Skeletal muscle satellite cell (primary cell): ENCODE results near the gene FOXF1.

Source experiments
- H3K27me3 ChIP-seq: 2 replicates; pipeline ENCODE4 v1.7.0; 2013; ENCODE audit warnings: low read length; ENCODE audit not compliant: control insufficient read depth, insufficient read depth
- H3K36me3 ChIP-seq: 2 replicates; pipeline ENCODE4 v1.7.0; 2013; ENCODE audit warnings: mild to moderate bottlenecking, control low read depth, low read length; ENCODE audit not compliant: insufficient read depth
- H3K4me1 ChIP-seq: 2 replicates; pipeline ENCODE4 v1.7.0; 2013; ENCODE audit warnings: low read length; ENCODE audit not compliant: control insufficient read depth, insufficient read depth
- H3K4me2 ChIP-seq: 2 replicates; pipeline ENCODE4 v1.7.0; 2013; ENCODE audit warnings: mild to moderate bottlenecking, low read length
- H3K4me3 ChIP-seq: 2 replicates; pipeline ENCODE4 v1.7.0; 2013; ENCODE audit warnings: low read length
- H3K9ac ChIP-seq: 2 replicates; pipeline ENCODE4 v1.7.0; 2013; ENCODE audit warnings: mild to moderate bottlenecking, low read depth, low read length, moderate library complexity
- H3K9me3 ChIP-seq: replicated peaks from 2 replicates; pipeline ENCODE4 v1.7.0; 2013; ENCODE audit warnings: mild to moderate bottlenecking, control low read depth, low read length

Gene FOXF1

DNA sequence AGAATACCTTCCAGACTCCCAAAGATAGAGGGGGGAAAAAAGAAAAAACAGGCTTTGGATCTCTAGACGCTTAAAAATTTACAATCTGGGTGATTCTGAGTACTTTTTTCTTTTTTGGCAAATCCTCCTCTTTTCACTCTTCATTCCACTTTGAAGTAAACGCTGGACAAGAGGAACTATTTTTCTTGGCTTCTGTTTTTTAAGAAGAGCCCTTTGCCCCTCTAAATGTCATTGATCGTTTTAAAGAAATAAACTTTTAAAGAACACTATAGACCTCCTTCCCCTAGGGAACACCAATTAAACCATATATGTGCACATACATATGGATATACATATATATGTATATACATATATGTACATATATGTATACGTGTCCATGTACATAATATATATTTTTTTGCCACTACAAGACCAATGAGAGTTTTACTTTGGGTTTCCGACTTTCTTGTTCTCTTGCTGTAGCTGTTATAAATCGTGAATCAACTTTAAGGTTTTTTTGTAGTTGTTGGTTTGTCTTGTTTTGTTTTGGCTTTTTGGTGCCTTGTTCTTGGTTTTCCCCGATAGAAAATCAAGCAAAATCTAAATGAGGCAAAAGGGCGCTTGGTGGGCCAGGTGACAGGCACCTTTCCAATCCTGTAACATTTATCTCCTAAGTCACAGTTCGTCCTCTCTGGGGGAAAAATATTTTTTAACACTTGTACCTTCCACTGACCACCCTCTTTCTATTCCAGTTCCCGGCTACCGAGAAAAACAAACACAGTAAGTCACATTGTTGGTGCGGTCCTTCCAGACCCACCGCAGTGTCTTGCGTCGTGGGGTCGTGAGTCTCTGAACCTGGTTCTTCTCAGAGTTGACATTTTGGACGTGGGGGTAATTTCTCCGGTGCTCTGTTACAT lies 4.4 kb downstream of the FOXF1 start:
- Histone ChIP-seq H3K27me3 (peaks cover 94% of the 10 kb centered on the region), H3K36me3 (no peaks in the 10 kb centered on the region), H3K4me1 (peaks cover 4% of the 10 kb centered on the region), H3K9ac (no peak overlapping the region), H3K4me3 (no peak overlapping the region), H3K4me2 (no peak overlapping the region), H3K9me3 (no peaks in the 10 kb centered on the region)

DNA sequence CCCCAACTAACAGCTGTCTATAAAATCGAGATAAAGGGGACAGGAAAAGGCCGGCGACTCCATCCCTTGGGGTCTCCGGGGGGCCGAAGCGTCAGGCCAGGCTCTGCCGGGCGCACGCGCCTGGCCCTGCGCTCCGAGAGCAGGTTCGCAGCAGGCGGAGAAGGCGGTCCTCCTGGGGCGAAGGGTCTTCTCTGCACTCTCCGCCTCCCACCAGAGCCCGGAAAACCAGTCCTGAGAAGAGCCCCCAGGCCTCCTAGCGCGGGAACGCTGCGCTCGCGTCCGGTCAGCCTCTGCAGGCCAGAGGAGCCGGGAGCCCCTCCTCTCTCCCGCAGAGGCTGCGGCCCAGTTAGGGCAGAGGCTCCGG lies 5.1 kb downstream of the FOXF1 start:
- Histone ChIP-seq H3K4me2 (no peak overlapping the region), H3K9ac (no peak overlapping the region), H3K36me3 (no peaks in the 10 kb centered on the region), H3K9me3 (no peaks in the 10 kb centered on the region), H3K4me1 (no peaks in the 10 kb centered on the region), H3K4me3 (no peak overlapping the region), H3K27me3 (peaks cover 95% of the 10 kb centered on the region)

DNA sequence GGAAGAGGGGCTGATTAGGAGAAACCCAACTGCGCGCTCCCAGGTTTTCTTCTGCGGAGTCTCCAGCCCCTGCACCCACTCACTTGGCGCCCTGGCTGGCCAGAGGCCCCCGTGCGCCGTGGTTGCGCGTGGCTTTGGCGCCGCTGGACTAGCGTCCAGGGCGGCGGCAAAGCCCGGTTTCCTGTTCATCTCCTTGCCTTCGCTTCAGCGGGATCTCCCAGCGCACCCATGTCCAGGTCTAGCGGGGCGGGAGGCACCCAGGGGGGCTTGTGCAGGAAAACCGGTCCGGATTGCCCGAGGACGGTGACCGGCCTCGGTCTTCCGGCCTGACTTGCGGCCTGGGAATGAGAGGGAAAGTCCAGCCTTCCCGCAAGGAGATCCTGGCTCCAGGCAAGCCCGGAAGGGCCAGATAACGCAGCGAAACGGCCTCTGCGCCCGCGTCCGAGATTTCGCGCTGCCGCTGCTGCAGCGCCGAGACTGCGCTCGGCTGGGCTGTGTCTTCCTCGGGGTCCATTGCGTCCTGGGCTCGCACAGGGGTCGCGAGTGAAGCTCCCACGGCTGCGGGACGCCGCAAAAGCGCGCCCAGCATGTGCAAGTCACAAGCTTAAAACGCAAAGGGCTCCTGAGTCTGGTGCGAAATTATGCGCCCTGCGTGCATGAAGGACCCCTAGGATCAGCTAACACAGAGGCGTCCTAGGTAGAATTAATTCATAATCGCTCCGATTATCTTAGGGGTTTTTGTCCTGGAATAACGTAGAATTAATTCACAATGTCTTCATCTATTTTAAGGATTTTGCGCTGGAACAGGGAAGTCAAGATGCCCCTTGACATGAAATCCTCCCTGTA lies 5.7 kb downstream of the FOXF1 start:
- no peaks in the 10 kb centered on the region for H3K36me3 ChIP-seq
- no peak overlapping the region for H3K4me3 ChIP-seq
- H3K4me2 ChIP-seq, result peak overlapping the region; percentile 49
- no peak overlapping the region for H3K9ac ChIP-seq
- H3K27me3 ChIP-seq, result peaks cover 95% of the 10 kb centered on the region
- H3K4me1 ChIP-seq, result no peaks in the 10 kb centered on the region
- H3K9me3 ChIP-seq, result no peaks in the 10 kb centered on the region

DNA sequence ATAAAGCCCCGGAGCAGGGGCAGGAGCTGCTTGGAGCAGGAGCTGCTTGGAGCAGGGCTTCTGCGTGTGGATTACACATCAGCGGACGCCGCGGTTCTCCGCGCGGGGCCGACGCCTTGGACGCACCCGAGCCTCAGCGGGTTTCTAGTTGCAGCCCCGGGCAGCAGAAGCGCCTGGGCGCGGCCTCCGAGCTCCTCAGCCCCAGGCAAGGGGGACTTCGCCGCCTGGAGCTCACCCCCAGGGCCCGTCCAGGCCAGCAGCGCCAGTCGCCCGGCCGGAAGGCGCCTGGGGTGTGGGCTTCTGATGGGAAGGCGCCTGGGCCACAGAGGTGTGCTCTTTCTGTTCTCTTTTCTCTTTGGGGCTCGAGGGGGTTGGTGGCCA lies 6.3 kb downstream of the FOXF1 start:
- H3K27me3 ChIP-seq, result peaks cover 96% of the 10 kb centered on the region
- no peaks in the 10 kb centered on the region for H3K9me3 ChIP-seq
- no peak overlapping the region for H3K4me2 ChIP-seq
- no peaks in the 10 kb centered on the region for H3K4me1 ChIP-seq
- no peak overlapping the region for H3K9ac ChIP-seq
- H3K4me3 ChIP-seq, result no peak overlapping the region
- no peaks in the 10 kb centered on the region for H3K36me3 ChIP-seq

DNA sequence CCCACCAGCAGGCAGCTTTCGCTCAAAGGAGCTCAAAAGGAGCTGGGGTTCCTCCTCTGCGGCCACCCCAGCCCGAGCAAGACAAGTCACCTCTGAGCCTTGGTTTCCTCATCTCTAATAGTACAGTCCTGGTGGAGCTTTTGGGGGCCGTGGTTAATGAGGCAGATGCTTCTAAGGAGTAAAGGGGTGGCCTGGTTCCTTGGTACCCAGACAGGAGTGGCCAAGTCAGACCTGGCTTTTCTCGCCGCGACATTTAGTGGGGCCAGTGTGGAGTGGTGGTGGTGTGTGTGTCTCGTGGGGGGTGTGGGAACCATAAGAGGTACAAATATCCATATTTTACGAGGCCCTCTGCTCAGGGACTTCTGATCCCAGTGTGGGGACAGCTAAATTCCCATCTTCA lies 6.7 kb downstream of the FOXF1 start:
- H3K36me3 ChIP-seq, result no peaks in the 10 kb centered on the region
- H3K9ac ChIP-seq, result no peak overlapping the region
- H3K4me2 ChIP-seq, result no peak overlapping the region
- H3K4me3 ChIP-seq, result no peak overlapping the region
- H3K4me1 ChIP-seq, result no peaks in the 10 kb centered on the region
- peaks cover 95% of the 10 kb centered on the region for H3K27me3 ChIP-seq
- H3K9me3 ChIP-seq, result no peaks in the 10 kb centered on the region

DNA sequence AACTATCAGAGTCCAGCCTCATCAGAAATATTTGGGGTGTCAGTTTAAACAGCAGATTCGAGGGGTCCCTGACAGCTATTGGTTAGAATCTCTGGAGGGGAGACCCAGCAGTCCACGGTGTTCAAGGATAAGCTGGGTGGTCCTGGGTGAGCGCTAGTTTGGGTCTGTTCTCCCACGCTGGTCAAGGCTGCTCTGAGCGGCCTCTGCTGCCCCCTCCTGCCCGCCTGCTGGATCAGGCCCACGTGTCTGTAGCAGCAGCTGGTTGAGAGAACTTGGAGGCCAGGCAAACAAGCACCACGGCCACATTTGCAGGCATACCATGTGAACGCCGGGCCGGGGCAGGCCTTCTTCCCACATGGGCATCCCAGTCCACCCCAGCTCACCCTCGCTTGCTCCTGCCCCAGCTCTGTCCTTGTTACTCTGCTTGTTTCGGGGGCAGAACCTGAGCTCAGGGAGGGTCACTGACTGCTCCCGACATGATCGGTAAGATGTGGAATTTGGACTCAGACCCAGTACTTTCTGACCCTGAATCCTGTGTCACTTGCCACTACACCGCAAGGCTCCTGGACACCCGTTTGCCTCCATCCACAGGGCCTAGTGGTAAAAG lies 7.4 kb downstream of the FOXF1 start:
- Histone ChIP-seq H3K4me1 (peaks cover 3% of the 10 kb centered on the region), H3K4me3 (no peak overlapping the region), H3K4me2 (no peak overlapping the region), H3K9me3 (no peaks in the 10 kb centered on the region), H3K9ac (no peak overlapping the region), H3K27me3 (peaks cover 95% of the 10 kb centered on the region), H3K36me3 (no peaks in the 10 kb centered on the region)

DNA sequence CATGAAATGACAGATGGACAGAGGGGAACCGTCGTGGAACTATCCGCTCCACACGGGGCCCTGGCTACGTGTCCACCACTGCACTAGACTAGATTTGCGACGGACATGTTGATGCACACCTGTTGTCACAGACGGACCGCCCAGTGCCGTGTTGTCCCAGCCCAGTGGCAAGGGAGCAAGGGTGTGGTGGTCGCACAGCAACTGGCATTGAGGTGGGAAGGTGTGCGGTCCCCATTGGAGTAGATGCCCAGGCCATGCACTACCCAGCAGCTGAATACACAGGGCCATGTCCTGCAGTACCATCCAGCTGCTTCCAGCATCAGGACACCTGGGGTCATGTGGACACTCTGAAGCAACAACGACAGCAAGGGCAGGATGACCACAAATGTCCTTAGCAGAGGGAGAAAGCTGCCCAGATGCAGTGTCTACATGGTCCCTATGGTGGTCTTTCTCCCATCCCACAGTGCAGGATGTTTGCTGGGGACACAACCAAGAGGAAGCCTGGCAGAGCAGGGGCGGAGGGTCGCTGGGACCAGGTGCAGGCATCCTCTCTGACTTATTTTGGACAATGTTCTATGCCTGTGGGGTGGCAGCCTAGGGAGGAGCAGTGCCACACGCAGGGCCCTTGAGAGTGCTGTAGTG lies 8.8 kb downstream of the FOXF1 start:
- peaks cover 95% of the 10 kb centered on the region for H3K27me3 ChIP-seq

DNA sequence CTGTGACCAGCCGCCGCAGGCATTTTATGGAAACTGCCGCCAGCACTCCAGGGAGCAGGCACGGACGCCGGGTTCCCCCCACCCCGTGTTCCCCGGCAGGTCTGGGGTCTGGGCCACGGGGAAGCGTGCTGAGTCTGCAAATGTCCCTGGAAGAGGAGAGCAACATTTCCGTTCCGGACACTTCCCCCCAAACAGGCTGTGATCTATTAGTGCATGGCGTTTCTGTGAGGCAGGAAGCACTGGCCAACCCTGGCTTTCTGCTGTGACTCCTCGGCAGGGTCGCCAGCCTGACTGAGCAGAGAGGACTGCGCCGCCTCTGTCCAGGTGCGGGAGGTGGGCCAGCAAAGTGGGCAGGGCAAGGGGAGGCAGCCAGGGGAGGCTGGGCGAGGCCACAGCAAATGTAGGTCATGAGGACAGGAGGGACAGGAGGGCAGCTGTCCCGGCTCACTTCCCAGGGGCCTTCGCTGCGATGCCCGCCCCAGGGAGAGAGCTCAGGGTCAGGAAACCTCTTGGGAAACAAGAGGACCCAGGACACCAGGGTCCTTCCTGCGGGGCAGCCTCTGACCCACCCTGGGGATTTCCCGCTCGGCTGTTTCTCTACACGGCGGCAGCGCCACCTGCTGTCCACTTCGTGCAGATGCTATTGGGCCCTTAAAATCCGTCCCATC lies 9.5 kb downstream of the FOXF1 start:
- peaks cover 5% of the 10 kb centered on the region for H3K4me1 ChIP-seq
- peak overlapping the region; percentile 66 for H3K4me2 ChIP-seq
- peaks cover 92% of the 10 kb centered on the region for H3K27me3 ChIP-seq
- no peaks in the 10 kb centered on the region for H3K36me3 ChIP-seq
- H3K9me3 ChIP-seq, result no peaks in the 10 kb centered on the region
- no peak overlapping the region for H3K9ac ChIP-seq
- H3K4me3 ChIP-seq, result peak overlapping the region; percentile 47

More for the DNA sequence above, 8.8 kb downstream of the FOXF1 start:
- H3K9ac ChIP-seq, result no peak overlapping the region
- no peaks in the 10 kb centered on the region for H3K36me3 ChIP-seq
- no peak overlapping the region for H3K4me3 ChIP-seq
- H3K4me2 ChIP-seq, result no peak overlapping the region
- peaks cover 5% of the 10 kb centered on the region for H3K4me1 ChIP-seq
- no peaks in the 10 kb centered on the region for H3K9me3 ChIP-seq

DNA sequence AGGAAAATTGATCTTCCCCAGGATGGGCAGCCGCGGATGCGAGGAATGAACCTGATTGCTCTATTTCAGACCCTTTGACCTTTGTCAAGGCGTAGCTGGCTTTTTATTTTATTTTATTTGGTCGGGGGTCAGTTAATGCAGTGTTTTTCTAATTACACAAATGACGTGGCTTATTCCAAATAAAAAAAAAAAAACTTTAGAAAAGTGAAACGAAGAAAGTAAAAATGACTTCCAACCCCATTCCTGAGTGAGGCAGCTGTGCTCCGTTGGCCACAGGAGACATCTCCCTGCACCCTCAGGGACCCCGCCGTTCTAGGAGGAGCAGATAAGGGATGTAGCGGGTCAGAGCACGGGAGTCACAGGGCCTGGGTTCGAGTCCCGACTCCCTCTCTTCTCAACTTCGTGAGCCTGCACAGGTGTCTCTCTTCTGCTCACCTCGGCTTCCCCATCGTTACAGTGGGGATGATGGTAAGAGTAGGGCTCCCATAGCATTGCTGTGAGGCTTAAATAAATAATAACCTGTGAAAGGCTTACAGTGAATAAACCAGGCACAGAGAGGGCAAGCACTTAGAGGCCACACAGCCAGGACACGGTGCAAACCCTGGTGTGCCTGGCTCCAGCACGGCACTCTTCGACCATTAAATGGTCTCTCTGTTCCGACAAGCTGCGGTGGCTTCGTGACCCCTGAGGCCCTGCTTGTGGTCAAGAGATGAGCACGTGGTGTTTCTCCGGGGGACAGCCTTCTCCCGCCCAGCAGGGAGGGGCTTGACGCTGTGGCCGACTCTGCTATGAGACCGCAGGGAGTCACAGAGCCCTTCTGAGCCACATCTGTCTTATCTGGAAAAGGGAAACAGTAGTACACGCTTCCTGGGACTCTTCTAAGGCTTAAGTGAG lies 10.2 kb downstream of the FOXF1 start:
- Histone ChIP-seq H3K4me2 (peak overlapping the region; percentile 66), H3K27me3 (peaks cover 84% of the 10 kb centered on the region), H3K9me3 (no peaks in the 10 kb centered on the region), H3K9ac (no peak overlapping the region), H3K36me3 (no peaks in the 10 kb centered on the region), H3K4me1 (peaks cover 5% of the 10 kb centered on the region), H3K4me3 (no peak overlapping the region)
